H1 (cell line): Measurements from ENCODE around the gene INHA. TPM values are rescaled to one million over a fixed set of nuclear protein-coding genes. Genes with fewer than 3 reads are reported as not detected.

Experiments used
- ASH2L ChIP-seq: fragments of 200-600, 300-600 bp; sonication (generic); IDR thresholded peaks from one replicate; pipeline ENCODE4 v1.7.1; 2017; ENCODE audit warnings: low read length
- polyA plus RNA-seq, 7 experiments: library from polyadenylated mRNA; depleted of rRNA in 3 of 7; stranded (reverse) in 5 of 7; unstranded in 2 of 7; fragments of >200 nt in 5 of 7; fragments of 200-250 nt in 2 of 7; gene quantifications; 1 replicate in 5 of 7; 2 replicates in 1 of 7; 4 replicates in 1 of 7; pipeline versions ENCODE4 v1.2.1 to v1.2.3, GENCODE V29; 2011 to 2013; ENCODE audit warnings: missing spikeins in 2 of 7, mixed read lengths in 2 of 7
- total RNA-seq: library from RNA; stranded (reverse); fragmentation: NEBNext Ultra II Directional; extraction: Animal tissue kit (Norgen Biotek cat#: 25700); gene quantifications from 2 replicates; pipeline ENCODE4 v1.2.1, GENCODE V29; 2021

The INHA gene
- total and polyA plus RNA-seq, 2 of the 8 experiments (the other 6 are each of a cell fraction or from before 2014, with no cell fraction given) = 0.65 to 2.7 TPM

DNA sequence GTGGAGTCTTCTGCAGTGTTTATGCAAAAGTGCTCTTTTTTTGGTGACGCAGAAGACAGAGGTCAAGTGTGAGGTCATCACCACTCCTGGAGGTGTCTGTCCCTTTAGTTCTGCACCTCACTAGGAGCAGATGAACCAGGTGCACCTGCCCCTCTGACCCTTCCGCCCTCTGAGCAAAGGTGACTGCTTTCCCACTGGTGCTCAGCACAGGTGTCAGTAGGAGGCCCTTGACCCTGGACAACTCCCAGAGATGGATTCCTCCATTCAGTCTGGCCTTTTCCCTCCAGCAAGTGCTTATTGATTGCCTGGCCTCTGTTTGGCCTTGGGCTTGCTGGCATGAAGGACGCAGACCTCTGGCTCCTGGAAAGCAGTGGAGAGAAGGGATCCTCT, 46.6 kb downstream of the INHA start (continued):
- no peak for TF ChIP-seq ASH2L
- TF ChIP-seq, all 59 proteins: peak for 0
